Keratinocyte (primary cell): Measurements from ENCODE around the gene HOXA1. TPM values are rescaled to one million over a fixed set of nuclear protein-coding genes. Genes with fewer than 3 reads are reported as not detected.

Experiments
- DNase-seq: peaks from one replicate; pipeline ENCODE4 v3.0.0-alpha.2; 2011; ENCODE audit warnings: low read depth, missing footprints, low spot score
- FAIRE-seq: peaks from 2 replicates; lab custom pipeline; 2011; peaks lifted over from hg19 to GRCh38; lab: Jason Lieb, UNC
- H2AFZ ChIP-seq: 2 replicates; pipeline ENCODE4 v1.6.0; 2012; ENCODE audit warnings: low read length, control low read depth, inconsistent platforms; ENCODE audit not compliant: control insufficient read depth
- H3K27ac ChIP-seq: 2 replicates; pipeline ENCODE4 v1.5.1; 2011; ENCODE audit warnings: low read length; ENCODE audit not compliant: control insufficient read depth, insufficient read depth
- H3K27me3 ChIP-seq: 3 replicates; pipeline ENCODE4 v1.6.0; 2011; ENCODE audit warnings: low read length; ENCODE audit not compliant: control insufficient read depth, insufficient read depth; ENCODE audit errors: extremely low read depth
- H3K36me3 ChIP-seq, 2 experiments: 2 replicates in 1 of 2; 3 replicates in 1 of 2; pipeline ENCODE4 v1.5.1; 2011; ENCODE audit warnings: low read length in 2 of 2, mild to moderate bottlenecking in 1 of 2; ENCODE audit not compliant: control insufficient read depth in 2 of 2, insufficient read depth in 2 of 2; ENCODE audit errors: extremely low read depth in 1 of 2
- H3K4me1 ChIP-seq: 3 replicates; pipeline ENCODE4 v1.5.1; 2011; ENCODE audit warnings: low read length; ENCODE audit not compliant: control insufficient read depth, insufficient read depth; ENCODE audit errors: extremely low read depth
- H3K4me2 ChIP-seq: 3 replicates; pipeline ENCODE4 v1.6.0; 2011; ENCODE audit warnings: low read depth, low read length; ENCODE audit not compliant: control insufficient read depth, insufficient read depth; ENCODE audit errors: extremely low read depth
- H3K4me3 ChIP-seq, 3 experiments: fragments of 200-600 bp in 1 of 3; sonication (generic) in 1 of 3; 2 replicates in 2 of 3; 3 replicates in 1 of 3; pipeline ENCODE4 v1.5.1; 2011 to 2016; ENCODE audit warnings: low read length in 3 of 3, mild to moderate bottlenecking in 3 of 3, control low read depth in 2 of 3, inconsistent platforms in 1 of 3, low read depth in 1 of 3, mixed read lengths in 1 of 3, mixed run types in 1 of 3, moderate library complexity in 1 of 3; ENCODE audit not compliant: control insufficient read depth in 2 of 3, insufficient read depth in 2 of 3; ENCODE audit errors: extremely low read depth in 1 of 3
- H3K79me2 ChIP-seq: 2 replicates; pipeline ENCODE4 v1.6.0; 2012; ENCODE audit warnings: low read length; ENCODE audit not compliant: control insufficient read depth, insufficient read depth
- H3K9ac ChIP-seq: 3 replicates; pipeline ENCODE4 v1.6.0; 2011; ENCODE audit warnings: low read length; ENCODE audit not compliant: control insufficient read depth, insufficient read depth; ENCODE audit errors: extremely low read depth
- H3K9me1 ChIP-seq: 3 replicates; pipeline ENCODE4 v1.6.0; 2011; ENCODE audit warnings: low read length; ENCODE audit not compliant: control insufficient read depth, insufficient read depth; ENCODE audit errors: extremely low read depth
- H3K9me3 ChIP-seq: 2 replicates; pipeline ENCODE4 v1.5.1; 2012; ENCODE audit warnings: low read depth, low read length; ENCODE audit not compliant: control insufficient read depth
- H4K20me1 ChIP-seq: 3 replicates; pipeline ENCODE4 v1.6.0; 2011; ENCODE audit warnings: low read length; ENCODE audit not compliant: control insufficient read depth, insufficient read depth; ENCODE audit errors: extremely low read depth
- EZH2 ChIP-seq: IDR thresholded peaks from one replicate; pipeline ENCODE4 v1.6.1; 2012; ENCODE audit warnings: inconsistent platforms, mild to moderate bottlenecking, low read length, moderate library complexity
- dilution Hi-C: fragments of 300-500 bp; cut with MboI; formaldehyde crosslinking; loops from one replicate; pipeline ENCODE4 v1.7.0; 2020; ENCODE audit warnings: low sequenced_read_pairs; ENCODE audit not compliant: extremely low pct_ligation_motif_present
- polyA plus RNA-seq, 5 experiments: library from polyadenylated mRNA; depleted of rRNA in 3 of 5; stranded (reverse) in 3 of 5; stranded (forward) in 1 of 5; unstranded in 1 of 5; fragments of >200 nt; gene quantifications; 1 replicate in 1 of 5; 2 replicates in 3 of 5; 3 replicates in 1 of 5; pipeline versions ENCODE4 v1.2.1 to v1.2.3, GENCODE V29; 2011 to 2012; ENCODE audit warnings: missing spikeins in 2 of 5, low read depth in 1 of 5, low replicate concordance in 1 of 5
- TF ChIP-seq, protein P1 (sequence below), 3 experiments: IDR thresholded peaks in 1 of 3; conservative IDR thresholded peaks in 1 of 3; optimal IDR thresholded peaks in 1 of 3; 2 replicates in 2 of 3; 3 replicates in 1 of 3; pipeline versions ENCODE3 to v1.5.1; 2011; ENCODE audit warnings: low read length in 3 of 3, mild to moderate bottlenecking in 3 of 3, moderate library complexity in 2 of 3, control low read depth in 1 of 3, inconsistent platforms in 1 of 3; ENCODE audit not compliant: insufficient read depth in 2 of 3; ENCODE audit errors: extremely low read depth in 1 of 3

Gene HOXA1
- polyA plus RNA-seq, 1 donor (not counting 4 experiments of a cell fraction or from before 2014, with no cell fraction given) = 11.9 TPM

DNA sequence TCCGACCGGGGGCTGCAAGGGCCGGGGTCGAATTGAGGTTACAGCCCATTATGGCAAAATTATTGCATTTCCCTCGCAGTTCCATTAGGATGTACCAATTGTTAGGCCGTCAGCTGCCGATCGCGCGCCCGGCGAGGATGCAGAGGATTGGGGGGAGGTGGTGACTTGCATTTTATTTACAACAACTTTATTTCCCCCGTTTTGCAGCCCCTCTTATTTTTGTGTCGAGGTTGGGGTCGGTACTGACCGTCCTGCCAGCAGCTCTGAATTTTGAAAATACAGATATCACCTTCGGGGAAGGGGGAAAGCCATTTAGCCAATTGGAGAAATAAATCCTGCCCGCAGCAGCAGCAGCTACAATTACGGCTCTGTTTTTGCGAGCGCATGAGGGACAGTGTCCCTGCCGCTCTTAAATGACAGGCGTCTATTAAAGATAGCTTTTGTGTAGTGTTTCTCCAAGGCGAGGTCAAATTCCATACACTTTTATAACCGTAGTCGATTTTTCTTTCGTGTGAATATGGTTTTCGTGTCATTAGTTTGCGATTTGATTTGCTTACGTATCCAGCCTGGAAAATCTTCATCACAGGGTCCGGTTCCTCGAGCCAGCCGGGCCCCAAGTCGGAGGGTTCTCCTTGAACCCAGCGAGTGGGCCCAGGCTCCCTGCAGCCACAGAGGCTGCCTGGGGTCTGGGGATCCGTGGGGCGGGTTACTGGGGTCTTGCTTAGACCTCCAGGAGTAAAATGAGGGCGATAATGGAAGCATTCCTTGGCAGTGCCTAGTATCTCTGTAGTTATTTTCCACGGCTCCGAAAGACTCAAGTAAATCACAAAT, 48.4 kb upstream of the HOXA1 start:
- Histone ChIP-seq H3K36me3 (peaks cover 3 to 7% of the 10 kb centered on the region in 2 experiments), H3K9me1 (no peaks in the 10 kb centered on the region), H3K9ac (peak overlapping the region; percentile 93), H3K27ac (peak overlapping the region; percentile 77), H4K20me1 (no peaks in the 10 kb centered on the region), H2AFZ (peak overlapping the region; percentile 16), H3K4me3 (peak overlapping the region in 2 of 3 experiments; percentile 65 to 71), H3K9me3 (no peaks in the 10 kb centered on the region), H3K27me3 (no peaks in the 10 kb centered on the region), H3K4me1 (peaks cover 52% of the 10 kb centered on the region), H3K4me2 (peak overlapping the region; percentile 94), H3K79me2 (peaks cover 84% of the 10 kb centered on the region)
- TF ChIP-seq, protein P1, sequence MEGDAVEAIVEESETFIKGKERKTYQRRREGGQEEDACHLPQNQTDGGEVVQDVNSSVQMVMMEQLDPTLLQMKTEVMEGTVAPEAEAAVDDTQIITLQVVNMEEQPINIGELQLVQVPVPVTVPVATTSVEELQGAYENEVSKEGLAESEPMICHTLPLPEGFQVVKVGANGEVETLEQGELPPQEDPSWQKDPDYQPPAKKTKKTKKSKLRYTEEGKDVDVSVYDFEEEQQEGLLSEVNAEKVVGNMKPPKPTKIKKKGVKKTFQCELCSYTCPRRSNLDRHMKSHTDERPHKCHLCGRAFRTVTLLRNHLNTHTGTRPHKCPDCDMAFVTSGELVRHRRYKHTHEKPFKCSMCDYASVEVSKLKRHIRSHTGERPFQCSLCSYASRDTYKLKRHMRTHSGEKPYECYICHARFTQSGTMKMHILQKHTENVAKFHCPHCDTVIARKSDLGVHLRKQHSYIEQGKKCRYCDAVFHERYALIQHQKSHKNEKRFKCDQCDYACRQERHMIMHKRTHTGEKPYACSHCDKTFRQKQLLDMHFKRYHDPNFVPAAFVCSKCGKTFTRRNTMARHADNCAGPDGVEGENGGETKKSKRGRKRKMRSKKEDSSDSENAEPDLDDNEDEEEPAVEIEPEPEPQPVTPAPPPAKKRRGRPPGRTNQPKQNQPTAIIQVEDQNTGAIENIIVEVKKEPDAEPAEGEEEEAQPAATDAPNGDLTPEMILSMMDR (optimal IDR thresholded peaks at IDR 0.05 in 1 of 3, IDR thresholded peaks at IDR 0.05 in 1 of 3, conservative IDR thresholded peaks at IDR 0.05 in 1 of 3; ENCODE audit: extremely low read depth in 1 of 3, insufficient read depth in 2 of 3, low read length in 3 of 3) = no peak
- TF ChIP-seq EZH2 = no peak
- dilution Hi-C loops = no loop called here
- FAIRE-seq (no peak), DNase-seq (no peak)

DNA sequence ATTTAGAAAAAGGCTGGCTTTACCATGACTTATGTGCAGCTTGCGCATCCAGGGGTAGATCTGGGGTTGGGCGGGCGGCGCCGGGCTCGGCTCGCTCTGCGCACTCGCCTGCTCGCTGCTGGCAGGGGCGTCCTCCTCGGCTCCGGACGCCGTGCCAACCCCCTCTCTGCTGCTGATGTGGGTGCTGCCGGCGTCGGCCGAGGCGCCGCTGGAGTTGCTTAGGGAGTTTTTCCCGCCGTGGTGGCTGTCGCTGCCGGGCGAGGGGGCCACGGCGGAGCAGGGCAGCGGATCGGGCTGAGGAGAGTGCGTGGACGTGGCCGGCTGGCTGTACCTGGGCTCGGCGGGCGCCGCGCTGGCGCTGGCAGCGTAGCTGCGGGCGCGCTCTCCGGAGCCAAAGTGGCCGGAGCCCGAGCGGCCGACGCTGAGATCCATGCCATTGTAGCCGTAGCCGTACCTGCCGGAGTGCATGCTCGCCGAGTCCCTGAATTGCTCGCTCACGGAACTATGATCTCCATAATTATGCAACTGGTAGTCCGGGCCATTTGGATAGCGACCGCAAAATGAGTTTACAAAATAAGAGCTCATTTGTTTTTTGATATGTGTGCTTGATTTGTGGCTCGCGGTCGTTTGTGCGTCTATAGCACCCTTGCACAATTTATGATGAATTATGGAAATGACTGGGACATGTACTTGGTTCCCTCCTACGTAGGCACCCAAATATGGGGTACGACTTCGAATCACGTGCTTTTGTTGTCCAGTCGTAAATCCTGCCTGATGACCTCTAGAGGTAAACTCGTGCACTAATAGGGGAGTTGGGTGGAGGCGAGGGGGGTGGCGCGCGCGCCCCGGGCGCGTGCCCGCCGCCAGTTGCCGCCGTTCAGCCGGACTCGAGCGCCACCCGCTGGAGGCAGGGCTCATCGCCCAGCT, 47.5 kb upstream of the HOXA1 start, which contains the start of gene HOXA5:
Gene HOXA5, minus strand, starts transcription at position 659 of the 927 bp plus-strand sequence. Its CDS starts 74 bp downstream, at position 585.
- no peaks in the 10 kb centered on the region for H3K9me3 ChIP-seq
- peaks cover 44% of the 10 kb centered on the region for H3K4me1 ChIP-seq
- no peaks in the 10 kb centered on the region for H3K27me3 ChIP-seq
- peaks cover 77% of the 10 kb centered on the region for H3K79me2 ChIP-seq
- H3K36me3 ChIP-seq = peaks cover 4 to 7% of the 10 kb centered on the region in 2 experiments
- dilution Hi-C loops = no loop called here
- H2AFZ ChIP-seq = peak within 1 kb of the TSS; percentile 16
- H3K27ac ChIP-seq = peak within 1 kb of the TSS; percentile 92
- peak within 1 kb of the TSS; percentile 93 for H3K9ac ChIP-seq
- TF ChIP-seq, protein P1 (optimal IDR thresholded peaks at IDR 0.05 in 1 of 3, IDR thresholded peaks at IDR 0.05 in 1 of 3, conservative IDR thresholded peaks at IDR 0.05 in 1 of 3; ENCODE audit: extremely low read depth in 1 of 3, insufficient read depth in 2 of 3, low read length in 3 of 3) = peak in 2 of 3 experiments; percentile 73 to 78
- TF ChIP-seq EZH2 = no peak
- no peaks in the 10 kb centered on the region for H3K9me1 ChIP-seq
- H3K4me2 ChIP-seq = peak within 1 kb of the TSS; percentile 94
- peak within 1 kb of the TSS; percentile 58 to 93 (median 91) for H3K4me3 ChIP-seq
- DNase-seq (peak; percentile 89), FAIRE-seq (peak; percentile 92)
- no peaks in the 10 kb centered on the region for H4K20me1 ChIP-seq
